HG03520 (cell line): ENCODE measurements around the gene SPATA31E1.

Experiments used
- ATAC-seq: cut with Tn5 transposase; IDR thresholded peaks from one replicate; pipeline ENCODE4 v1.9.1; 2021; ENCODE audit warnings: mild to moderate bottlenecking, moderate library complexity; ENCODE audit not compliant: unreplicated experiment

Gene SPATA31E1

GRCh38 chr9:87862536-87863268, 20.0 kb upstream of the SPATA31E1 start:
- ATAC-seq: no peak

GRCh38 chr9:87863882-87864465, 18.7 kb upstream of the SPATA31E1 start:
- ATAC-seq: no peak

GRCh38 chr9:87864915-87865314, 17.8 kb upstream of the SPATA31E1 start:
- ATAC-seq: no peak

- ATAC-seq: no peak
Observed at GRCh38 chr9:87865626-87866025, 17.1 kb upstream of the SPATA31E1 start.

GRCh38 chr9:87867391-87867790, 15.3 kb upstream of the SPATA31E1 start:
- no peak for ATAC-seq

DNA sequence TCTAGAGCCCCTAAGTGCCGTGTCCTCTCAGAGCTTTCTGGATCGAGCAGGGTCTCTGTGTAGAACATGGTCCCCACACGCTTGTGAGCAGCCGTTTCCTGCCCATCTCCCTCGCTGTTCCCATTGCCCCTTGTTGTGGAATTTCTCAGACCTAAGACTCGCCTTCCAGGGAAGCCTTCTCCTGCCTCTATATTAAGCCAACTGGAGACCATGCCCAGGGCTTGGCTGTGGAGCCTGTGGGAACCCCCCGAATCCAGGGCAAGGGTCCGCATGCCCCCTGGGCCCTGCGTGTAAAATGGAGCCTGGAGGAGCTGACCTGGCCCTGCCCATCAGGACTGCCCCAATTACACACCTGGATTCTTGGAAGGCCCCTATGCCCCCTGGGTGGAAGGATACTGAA, 14.5 kb upstream of the SPATA31E1 start:
- no peak for ATAC-seq

DNA sequence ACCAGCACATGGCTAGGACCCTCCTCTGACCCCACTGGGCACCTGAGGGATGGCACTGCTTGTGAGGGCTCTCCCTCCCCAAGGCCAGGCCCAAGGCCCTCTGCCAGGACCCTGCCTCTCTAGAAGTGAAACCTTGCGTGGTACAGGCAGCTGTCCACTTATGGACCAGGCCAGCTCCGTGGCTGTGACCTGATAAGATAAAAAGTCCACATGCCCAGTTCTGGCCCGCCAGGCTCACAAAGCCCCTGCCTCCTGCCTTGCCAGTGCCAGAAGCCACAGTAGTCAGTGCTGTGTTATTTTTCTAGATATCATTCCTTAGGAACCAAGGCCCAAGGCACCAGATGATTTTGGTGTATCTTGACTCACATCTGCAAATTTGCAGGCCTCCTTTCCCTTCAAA, 14.0 kb upstream of the SPATA31E1 start:
- ATAC-seq: no peak

GRCh38 chr9:87869082-87869481, 13.6 kb upstream of the SPATA31E1 start:
- no peak for ATAC-seq

- no peak for ATAC-seq
Observed at GRCh38 chr9:87871425-87872078, 11.1 kb upstream of the SPATA31E1 start.

GRCh38 chr9:87872079-87872624, 10.5 kb upstream of the SPATA31E1 start:
- no peak for ATAC-seq

DNA sequence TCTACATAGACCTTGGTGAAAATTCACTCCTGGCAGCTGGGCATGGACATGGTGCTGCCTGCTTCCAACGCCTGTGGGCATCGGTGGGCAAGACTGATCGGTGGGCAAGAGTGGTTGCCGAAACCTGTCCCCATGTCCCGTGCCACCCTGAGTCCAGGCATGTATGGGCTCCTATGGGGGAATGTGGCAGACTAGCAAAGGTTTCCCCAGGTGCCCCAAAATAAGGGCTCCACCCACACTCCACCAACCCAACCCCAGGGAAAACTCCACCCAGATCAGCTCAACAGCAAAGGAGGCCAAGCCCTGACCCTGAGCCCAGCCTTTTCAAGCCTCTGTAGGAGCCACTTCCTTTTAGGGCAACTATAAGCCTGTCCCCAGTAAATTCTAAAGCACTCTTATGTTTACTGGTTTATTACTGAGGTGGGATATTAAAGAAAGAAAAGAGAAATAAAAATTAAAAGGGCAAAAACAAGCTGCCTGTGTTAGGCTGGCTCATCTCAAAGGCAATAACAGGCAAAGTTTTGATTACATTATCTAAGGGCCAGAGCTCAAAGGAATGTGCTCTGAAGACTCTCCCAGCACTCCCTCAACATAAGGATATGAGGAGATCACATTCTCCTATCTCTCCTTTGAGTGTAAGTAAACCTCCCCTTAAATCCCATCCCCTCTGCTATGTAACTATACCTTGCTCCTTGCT, 8.9 kb upstream of the SPATA31E1 start:
- ATAC-seq: no peak

DNA sequence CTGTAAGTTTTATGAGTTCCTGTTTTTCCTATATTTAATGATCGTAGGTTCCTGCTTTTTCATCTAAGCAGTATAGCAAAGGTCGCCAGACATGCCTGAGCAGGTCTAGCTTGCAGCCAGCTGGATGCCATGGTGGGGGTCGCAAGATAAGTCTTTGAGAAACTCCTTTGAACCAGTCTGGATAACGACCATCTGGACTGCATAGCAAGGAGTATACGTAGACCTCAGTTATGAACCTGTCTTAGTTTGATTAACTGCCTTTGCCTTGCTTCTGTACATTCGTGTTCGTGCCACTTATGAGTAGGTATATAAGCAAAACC, 8.4 kb upstream of the SPATA31E1 start:
- no peak for ATAC-seq

DNA sequence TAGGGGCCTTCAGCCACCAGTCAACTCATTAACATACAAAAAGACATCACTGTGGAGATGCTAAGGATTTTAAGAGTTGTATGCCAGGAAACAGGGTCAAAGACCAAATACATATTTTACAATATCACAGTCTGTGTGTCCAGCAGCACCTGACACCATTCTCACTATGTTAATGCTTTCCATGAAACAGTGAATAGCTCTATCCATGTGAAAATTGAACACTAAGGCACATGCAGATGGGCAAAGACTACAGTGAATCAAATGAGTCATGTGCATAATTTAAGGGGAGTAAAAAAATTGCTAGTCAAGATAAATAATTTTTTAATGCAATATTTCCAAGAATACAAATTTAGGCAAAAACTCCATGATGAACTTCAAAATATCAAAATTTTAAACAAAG, 7.6 kb upstream of the SPATA31E1 start:
- no peak for ATAC-seq

DNA sequence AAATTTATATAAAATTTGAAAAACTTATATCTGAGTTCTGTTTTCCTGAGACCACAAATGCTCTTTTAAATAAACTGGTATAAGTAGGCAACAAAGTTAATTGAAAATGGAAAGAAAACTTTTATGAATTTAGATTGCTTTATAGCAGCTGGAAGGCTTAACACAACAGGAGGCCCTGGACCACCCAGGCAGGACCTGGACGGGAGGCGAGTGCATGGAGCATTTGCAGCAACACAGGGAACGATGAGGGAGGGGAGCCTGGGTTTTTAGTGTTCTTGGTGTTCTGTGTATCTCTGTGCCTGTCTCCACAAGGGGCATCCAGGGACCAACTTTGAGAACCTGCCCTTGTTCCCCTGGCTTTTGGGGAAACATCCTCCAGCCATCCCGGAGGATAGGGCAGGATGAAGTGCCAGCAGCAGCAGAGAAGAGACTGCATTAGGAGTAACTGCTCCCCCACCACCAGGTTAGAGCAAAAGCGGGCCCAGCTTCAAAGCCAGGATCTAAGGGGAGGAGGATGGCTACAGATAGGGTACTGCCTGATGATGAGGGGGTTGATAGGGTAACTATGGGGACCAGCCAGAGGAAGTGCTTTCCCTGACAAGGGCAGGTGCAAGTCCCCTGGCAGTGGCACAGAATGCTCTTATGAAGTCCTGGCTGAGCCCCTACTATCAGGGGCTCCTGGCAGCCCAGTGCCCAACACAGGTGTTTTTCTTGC, 6.7 kb upstream of the SPATA31E1 start:
- ATAC-seq: no peak

GRCh38 chr9:87876708-87877107, 6.0 kb upstream of the SPATA31E1 start:
- no peak for ATAC-seq

GRCh38 chr9:87878989-87879511, 3.6 kb upstream of the SPATA31E1 start:
- no peak for ATAC-seq

DNA sequence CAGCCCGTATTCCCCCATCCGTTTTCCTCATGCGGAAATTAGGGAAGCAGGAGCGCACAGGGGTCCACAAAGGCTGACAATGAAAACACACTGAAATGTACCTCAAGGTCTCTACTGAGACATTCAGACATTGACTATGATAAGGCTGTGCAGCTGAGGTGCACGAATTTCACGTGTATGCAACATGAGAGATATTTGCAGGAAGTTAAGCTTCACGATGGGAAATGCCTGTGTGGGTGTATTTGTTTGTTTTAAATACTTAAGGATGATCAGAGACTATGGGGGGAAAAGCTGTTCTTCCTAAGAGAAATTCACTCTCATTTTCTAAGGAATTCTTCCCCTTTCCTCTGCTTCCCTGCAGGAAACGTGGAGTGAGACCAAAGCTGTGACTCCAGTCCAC, 2.6 kb upstream of the SPATA31E1 start:
- no peak for ATAC-seq

DNA sequence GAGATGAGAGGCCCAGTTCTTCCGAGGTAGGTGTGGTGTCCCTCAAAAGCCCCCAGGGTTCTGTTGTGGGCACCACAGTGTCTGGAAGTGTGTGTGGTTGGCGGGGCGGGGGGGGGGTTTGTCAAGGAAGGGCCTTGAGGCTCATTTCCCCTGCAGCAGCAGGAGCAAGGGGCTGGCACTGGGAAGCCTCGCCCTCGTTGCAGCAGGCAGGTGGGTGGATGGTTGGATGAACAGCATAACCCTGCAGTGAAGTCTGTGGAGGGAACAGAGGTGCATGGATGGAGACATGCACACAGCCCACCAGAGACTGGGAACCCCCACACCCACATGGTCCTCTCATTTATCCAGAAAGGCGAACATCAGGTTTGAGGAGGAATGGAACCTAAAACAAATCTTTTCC, 2.0 kb upstream of the SPATA31E1 start:
- no peak for ATAC-seq

GRCh38 chr9:87883274-87883673, 597 bp downstream of the SPATA31E1 start:
- no peak for ATAC-seq

DNA sequence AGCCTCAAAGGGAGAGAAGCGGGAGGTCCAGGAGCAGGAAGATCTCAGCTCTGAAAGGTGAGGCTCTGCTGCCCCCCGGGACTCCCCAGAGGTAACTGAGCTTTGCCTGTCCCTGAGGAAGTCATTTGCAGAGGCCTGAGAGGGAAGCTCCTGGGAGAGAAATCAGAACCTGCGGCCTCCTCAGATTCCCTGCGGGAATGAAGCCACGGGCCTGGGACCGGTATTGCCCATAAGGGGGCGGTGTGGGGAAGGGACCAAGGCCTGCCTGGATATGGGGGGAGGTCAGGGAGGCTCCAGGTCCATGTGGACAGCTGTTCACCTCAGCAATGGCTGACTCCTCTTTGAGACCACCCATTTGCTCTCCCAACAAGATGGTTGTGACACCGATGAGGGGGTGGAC, 1.3 kb downstream of the SPATA31E1 start:
- no peak for ATAC-seq
